Tongue (tissue), 2 donors: ENCODE data around the gene FREY1. TPM values are rescaled to one million over a fixed set of nuclear protein-coding genes. Genes with fewer than 3 reads are reported as not detected.
"Not testable (repeated sequence)": the region's sequence is repeated elsewhere in the genome, so short reads cannot be mapped to it uniquely, and the experiment has no call there.

Source experiments
- DNase-seq: peaks from one replicate; pipeline ENCODE4 v3.0.0-alpha.2; 2015
- total RNA-seq: library from RNA; depleted of rRNA; stranded (reverse); fragments of >200 nt; gene quantifications from one replicate; pipeline ENCODE4 v1.2.3, GENCODE V29; 2014

The FREY1 gene
- total RNA-seq, 1 donor from 2014 or later, result not detected

DNA sequence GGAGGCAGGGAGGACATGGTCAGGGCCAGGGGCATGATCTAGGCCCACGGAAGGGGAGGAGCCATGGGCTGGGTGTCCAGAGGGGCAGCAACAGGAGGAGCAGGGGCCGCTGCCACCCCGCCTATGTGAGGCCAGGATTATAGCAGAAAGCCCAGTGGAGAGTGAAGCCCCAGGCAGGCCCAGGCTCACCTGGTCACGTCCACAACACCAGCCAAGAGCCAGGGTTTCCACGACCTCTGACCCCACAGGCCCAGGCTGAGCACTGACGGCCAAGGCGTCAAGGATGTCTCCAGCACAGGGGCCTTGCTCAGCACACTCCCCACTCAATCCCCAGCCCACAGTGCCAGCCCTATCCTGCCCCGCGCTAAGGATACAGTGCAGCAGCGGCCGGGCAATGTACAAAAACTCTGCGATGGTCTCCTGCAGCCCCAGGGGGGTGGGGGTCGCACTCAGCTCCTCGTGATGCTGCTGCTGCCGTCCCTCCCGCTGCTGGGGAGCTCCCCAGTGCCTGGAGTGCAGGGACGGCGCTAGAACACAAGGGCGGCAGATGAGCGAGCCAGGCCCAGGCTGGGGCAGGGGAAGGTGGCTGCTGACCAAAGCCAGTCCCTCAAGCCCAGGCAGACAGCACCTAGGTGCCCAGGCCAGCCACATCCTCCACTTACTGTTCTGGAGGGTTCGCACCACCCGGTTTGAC, 7.0 kb upstream of the FREY1 start:
- no peak for DNase-seq

DNA sequence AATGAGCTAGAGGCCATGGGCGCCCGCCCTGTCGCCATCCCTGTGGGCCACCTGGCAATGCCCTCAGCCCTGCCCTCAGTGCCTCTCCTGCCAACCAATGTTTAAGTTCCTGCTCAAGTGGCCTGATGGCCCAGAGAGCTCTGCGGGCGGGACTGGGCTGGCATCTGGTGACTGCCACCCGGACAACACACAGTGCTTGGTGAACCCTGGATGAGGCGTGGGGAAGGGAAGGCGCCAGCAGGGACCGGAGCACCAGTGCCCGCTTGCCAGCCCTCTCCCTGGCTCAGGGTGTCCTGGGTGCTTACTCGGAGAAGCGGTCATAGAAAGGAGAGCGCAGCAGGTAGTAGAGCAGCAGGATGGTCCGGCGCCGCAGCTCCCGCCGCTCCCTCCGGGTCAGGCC, 6.4 kb upstream of the FREY1 start:
- DNase-seq, result no peak

DNA sequence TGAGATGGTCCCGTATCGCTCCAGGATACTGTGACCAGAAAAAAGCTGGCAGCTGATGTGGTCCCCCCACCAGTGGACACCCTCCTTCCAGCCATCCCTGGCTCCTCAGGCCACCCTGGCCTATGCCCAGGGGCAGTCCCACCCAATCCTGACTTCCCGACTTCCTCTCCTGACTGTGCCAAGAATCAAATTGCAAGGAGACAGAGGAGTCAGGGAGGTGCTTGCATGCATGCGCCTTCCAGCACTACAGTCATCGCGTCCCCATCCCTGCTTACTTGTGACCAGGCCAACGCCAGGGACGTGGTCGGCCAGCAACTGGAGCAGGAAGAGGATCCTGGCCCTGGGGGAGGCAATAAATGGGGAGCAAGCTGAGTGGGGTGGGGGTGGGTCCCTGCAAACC, 3.6 kb upstream of the FREY1 start:
- DNase-seq, result no peak

DNA sequence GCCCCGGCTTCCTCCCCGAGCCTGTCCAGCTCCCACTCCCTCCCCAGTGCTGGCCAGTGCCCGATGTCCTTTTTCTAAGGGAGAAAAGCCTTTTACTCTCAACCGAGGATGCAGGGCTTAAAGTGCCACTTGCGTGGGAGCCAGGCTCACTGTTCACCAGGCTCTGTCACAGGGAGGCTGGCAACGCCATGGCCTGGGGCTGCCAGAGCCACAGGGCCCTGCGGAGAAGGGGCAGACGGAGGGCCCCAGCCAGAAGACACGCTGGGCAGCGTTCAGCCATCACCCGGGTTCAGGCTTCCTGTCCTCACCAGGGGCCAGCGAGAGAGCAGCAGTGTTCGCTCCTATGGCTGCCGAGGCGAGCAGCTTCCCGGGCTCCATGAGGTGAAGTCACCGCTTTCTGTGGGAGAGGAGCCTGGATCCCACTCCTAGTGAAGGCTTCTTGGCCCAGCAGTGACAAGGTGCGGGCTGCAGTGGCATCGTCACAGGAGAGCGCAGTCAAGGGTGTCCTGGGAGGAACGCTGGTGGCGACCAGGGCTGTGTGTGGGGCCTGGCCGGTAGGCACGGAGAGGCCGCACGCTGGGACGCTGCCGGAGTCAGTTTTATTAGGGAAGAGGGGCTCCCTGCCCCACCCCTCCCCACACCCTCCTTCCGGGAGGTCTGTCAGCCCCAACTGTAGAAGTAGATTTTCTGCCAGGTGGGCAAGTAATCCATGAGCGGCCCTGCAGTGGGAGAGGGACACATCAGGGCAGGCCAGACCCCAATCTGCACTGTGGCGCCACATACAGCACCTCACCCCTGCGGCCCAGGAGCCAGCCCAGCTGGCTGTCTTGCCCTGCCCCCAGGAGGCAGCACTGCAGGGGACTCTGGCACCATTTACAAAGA, 2.8 kb upstream of the FREY1 start:
- no peak for DNase-seq

DNA sequence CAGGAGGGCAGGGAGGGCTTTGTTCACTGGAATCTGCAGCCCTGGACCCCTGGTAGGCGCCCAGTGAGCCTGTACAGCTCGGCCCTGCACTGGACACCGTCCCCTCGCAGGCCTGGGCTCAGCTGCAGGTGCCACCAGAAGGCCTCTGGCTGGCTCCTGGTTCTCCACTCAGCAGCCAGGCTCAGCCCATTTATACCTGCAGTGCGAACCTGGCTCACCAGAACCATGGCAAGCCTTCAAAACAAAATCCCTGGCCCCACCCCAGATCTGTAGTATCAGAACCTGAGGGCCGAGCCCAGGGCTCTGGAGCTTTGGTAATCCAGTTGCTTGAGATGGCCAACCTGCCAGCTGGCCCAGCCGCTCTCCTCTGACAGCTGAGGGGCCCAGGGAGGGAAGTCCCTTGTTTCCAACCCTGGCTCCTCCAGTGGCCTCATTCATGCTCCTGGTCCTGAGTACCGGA, 870 bp upstream of the FREY1 start:
- DNase-seq, result peak; percentile 76

DNA sequence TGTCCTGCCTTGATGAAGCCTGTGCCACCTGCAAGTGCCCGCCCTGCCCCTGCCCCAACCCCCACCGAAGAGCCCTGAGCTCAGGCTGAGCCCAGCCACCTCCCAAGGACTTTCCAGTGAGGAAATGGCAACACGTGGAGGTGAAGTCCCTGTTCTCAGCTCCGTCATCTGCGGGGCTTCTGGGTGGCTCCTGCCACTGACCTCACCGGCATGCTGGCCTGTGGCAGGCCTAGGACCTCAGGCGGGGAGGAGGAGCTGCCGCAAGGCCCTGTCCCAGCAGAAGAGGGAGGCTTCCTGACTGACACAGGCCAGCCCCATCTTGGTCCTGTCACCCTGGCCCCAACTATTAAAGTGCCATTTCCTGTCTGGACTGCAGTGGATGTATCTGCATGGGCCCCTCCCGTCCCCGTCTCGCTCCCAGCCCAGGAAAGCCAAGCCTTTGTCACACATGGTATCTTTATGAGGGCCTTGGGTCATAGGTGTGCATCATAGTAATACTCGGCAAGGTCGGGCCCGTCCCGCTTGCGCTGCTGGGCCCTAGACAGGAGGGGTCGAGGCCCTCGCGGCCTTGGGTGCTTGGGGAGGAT, 882 bp downstream of the FREY1 start:
- no peak for DNase-seq

DNA sequence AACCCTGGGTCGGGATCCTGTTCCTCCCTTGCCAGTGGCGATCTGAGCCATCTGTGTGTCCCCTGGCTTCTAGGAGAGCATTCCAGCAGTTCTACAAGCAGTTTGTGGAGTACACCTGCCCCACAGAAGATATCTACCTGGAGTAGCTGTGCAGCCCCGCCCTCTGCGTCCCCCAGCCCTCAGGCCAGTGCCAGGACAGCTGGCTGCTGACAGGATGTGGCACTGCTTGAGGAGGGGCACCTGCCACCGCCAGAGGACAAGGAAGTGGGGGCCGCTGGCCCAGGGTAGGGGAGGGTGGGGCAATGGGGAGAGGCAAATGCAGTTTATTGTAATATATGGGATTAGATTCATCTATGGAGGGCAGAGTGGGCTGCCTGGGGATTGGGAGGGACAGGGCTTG, 1.5 kb downstream of the FREY1 start:
- DNase-seq, result not testable (repeated sequence)

DNA sequence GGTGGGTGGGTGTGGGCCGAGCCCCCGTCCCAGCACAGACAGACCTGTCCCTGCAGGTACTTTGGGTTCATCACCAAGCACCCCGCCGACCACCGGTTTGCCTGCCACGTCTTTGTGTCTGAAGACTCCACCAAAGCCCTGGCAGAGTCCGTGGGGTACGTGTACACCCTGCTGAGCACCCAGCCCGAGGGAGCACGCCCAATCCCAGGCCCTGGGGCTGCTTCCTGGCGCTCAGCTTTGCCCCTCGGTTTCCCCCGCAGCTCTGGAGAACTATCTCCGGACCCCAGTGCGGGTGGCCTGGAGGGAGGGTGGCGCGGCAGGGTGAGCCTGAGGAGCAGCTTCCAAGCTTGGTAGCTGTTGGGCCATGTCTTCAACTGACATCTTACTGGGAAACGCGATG, 2.0 kb downstream of the FREY1 start:
- no peak for DNase-seq

DNA sequence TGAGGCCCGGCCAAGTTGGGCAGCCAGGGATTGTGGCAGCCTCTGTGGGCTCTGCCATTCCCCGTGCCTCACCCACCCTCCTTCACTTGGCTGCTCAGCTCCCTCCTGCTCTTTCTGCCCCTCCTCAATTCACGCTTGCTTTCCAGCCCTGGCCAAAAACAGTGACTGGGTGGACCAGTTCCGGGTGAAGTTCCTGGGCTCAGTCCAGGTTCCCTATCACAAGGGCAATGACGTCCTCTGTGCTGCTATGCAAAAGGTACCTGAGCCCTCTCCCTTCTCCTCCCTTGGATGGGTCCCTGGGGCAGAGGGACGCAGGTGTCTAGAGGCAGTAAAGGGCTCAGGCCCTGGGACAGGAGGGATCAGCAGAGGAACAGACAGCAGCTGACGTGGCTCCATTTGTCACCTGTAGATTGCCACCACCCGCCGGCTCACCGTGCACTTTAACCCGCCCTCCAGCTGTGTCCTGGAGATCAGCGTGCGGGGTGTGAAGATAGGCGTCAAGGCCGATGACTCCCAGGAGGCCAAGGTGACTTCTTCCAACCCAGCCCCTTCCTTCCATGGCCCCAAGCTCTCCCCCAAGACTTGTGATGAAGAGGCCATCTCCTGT, 2.7 kb downstream of the FREY1 start:
- no peak for DNase-seq

DNA sequence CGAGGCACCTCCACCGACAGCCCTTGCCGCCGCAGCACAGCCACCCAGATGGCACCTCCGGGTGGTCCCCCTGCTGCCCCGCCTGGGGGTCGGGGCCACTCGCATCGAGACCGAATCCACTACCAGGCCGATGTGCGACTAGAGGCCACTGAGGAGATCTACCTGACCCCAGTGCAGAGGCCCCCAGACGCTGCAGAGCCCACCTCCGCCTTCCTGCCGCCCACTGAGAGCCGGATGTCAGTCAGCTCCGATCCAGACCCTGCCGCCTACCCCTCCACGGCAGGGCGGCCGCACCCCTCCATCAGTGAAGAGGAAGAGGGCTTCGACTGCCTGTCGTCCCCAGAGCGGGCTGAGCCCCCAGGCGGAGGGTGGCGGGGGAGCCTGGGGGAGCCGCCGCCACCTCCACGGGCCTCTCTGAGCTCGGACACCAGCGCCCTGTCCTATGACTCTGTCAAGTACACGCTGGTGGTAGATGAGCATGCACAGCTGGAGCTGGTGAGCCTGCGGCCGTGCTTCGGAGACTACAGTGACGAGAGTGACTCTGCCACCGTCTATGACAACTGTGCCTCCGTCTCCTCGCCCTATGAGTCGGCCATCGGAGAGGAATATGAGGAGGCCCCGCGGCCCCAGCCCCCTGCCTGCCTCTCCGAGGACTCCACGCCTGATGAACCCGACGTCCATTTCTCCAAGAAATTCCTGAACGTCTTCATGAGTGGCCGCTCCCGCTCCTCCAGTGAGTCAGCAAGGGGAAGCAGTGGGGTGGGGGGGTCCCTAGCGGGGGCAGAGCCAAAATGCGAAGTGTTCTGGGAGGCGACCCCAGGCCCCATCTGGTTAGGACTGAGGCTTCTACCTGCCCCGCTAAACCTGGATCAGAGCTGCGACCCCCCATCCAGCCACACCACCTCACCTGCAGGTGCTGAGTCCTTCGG, 4.4 kb downstream of the FREY1 start:
- DNase-seq, result no peak

DNA sequence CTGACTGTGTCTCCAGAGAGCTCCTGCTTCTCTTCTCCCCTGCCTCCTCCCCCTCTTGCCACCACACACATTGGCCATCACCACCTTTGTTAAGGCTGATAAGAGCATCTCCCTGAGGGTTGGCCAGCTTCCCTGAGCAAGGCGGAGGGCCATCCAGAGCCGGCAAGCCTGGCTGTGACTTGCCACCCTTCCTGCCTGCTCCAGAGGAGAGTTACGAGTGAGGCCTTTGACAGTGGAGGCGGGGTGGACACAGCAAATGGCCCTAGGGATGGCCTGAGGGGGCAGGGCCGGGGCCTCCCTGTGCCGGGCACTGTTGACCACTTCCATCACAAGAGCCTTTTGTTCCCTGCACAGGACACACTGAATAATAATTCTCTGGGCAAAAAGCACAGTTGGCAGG, 5.4 kb downstream of the FREY1 start:
- DNase-seq, result no peak

DNA sequence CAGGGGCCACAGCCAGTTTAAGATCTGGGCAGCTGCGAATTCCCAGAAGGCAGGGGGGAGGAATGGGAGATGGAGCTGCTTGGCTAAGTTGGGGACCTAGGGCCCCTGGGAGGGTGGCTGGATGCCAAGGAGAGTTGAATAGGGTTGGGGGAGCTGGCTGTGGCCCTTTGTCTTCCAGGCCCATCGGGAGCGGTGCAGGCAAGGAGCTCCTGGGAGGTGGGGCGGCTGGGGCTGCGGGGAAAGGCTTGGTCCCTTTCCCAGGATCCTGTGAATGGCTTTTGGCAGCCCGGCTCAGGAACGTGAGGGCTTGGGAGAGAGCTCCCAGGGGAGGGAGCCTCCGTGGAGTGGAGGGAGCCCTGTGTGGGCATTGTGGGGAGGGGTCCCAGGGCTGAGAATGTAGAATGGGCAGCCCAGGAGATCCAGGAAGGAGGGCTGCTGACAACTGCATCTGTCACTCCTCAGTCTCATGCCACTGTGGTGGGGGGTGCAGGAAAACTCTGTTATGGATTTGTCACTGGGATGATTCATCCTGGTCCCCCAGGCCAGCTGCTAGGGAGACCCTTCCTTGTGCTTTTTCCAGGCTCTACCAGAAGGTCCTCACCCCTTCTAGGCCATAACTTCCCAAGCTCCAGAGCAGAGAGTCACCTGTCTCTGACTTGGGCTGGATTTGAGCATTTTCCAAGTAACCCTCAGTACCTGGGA, 6.0 kb downstream of the FREY1 start:
- no peak for DNase-seq

DNA sequence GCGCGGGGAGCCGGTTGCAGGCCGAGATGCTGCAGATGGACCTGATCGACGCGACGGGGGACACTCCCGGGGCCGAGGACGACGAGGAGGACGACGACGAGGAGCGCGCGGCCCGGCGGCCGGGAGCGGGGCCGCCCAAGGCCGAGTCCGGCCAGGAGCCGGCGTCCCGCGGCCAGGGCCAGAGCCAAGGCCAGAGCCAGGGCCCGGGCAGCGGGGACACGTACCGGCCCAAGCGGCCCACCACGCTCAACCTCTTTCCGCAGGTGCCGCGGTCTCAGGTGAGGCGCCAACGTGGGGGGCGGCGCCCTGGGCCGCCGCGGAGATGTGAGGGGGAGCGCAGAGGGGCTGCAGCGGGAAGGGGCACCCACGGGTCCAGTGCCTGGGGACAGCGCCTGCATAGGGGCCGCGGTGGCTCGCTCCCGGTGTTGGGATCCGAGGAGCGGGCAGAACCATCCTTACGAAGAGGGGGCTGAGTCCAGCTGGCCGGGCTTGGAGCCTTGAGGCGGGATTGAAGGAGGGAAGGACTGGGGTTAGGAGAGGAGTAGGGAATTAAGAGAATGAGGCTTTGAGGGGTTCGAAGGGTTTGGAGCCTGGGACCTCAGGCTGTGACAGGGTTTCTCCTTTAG, 6.8 kb downstream of the FREY1 start:
- DNase-seq, result not testable (repeated sequence)

DNA sequence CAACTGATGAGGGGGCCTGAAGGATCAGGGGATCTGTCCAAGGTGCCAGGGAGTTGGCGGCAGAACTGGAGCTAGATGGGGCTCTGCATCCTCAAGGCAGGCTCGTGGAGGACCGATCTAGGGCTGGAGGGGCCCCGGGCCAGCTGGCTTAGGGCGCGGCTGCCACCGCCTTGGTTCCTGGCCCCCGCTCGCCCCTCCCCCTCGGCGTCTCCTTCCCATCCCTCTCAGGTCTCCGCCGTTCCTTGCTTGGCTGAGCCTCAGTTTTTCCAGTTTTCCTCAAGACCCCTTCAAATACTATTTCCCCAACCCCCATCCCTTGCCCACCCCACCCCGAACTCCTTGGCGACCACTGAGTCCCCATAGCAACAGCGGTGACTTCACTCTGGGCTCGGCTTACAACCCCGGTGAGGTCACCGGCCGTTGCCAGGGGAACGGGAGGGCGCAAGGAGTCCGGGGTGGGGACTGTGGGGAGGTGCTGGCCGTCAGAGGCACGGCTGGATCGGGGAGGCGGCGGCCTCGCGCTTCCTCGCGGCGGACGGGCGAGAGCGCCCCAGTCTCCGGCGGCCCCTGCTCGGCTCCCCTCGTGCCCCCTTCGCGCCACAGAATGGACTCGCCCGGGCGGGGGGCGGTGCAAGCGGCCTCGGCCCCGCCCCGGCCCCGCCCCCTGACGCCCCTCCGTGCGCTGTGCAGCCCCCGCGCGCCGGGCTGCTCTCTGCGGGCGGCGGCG, 7.5 kb downstream of the FREY1 start:
- peak; percentile 95 for DNase-seq

DNA sequence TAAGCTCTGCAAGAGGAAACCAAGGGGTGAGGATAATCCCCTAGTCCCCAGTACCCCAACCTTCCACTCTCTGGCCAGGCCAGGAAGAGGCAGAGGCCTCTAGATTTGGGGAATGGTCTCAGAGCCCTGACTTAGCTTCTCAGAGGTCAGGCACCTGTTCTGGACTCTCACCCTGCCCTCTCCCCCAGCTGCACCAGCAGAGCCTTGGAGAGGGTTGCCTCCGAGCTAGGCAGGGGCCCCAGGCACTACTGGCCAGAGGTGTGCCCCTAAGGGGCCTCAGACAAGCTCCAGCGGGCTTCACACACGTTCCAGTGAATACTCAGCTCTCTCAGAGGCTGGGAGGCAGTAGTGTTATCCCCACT, 8.0 kb downstream of the FREY1 start:
- DNase-seq, result no peak

DNA sequence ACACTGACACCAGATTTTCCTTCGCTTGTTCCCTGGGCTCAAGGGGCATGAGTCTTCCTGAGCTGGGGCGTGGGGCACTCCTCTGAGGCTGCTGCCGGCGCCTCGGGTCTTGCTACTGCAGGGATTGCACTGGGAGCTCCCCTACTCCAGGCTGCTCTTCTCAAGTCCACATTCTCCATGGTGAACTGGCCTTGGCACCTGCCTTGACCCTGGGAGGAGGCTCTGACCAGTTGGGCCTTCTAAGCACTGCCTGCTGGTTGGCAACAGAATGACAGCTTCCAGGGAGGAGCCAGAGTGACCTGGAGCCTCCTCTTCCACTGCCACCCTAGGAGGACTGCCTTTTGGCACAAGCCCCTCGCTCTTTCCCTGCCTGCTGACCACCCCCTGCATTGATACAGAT, 9.5 kb downstream of the FREY1 start:
- no peak for DNase-seq

DNA sequence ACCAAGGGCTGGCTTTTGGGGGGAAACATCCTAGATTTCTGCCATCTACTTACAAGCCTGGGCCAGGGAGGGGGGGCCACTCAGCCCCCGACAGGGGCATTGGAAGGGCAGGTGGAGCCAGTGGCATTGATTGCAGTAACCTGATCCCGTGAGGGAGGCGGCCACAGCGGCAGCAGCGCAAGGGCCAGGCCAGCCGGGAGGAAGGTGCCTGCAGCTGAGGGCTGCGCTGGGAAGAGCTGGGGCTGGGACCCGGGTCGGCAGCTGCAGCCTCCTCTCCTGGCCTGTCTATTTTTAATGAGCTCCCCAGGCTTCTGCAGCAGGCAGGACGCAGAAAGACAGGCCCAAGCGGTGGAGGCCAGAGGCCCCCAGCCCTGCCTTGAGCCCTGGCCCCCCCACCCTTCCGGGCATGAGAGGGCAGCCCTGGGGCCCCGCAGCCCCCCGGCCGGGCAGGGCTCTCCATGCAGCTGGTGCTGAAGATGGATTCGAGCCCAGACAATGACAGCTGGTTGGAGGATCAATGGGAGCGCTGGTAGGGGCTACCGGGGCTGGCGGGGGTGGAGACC, 10.6 kb downstream of the FREY1 start:
- DNase-seq, result peak; percentile 92

DNA sequence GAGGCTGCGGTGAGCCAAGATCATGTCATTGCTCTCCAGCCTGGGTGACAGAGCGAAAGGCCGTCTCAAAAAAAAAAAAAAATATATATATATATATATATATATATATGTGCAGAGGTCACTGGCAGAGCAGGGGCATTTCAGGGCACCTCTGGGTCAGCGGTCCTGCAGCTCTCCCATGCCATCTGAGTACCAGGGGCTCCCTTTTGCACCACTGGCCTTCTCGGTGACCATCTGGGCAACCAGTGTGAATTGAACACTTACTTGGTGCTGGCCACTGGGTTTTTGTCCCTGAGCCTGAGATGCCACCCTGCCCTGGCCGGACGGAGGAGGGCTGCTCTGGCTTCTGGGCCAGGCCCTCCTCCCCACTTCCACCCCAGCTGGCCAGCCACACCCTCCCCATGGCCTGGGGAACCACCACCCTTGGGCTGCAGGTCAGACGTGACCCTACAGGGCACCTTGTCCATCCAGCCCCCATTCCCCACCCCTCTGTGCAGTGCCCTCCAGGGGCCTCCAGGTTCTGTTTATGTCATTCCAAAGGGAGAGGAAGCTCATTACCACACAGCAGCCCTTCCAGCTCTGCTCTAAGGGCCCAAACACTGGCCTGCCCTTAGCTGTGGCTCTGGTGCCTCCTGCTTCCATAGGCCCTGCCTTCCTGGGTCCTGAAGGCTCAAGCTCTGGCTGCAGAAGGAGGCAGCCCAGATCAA, 11.4 kb downstream of the FREY1 start:
- no peak for DNase-seq
